Transverse colon (tissue), 4 donors: ENCODE data around the gene CEACAM19.

ENCODE experiments used
- CTCF ChIP-seq, 5 experiments: fragments of 200-600 bp in 3 of 5; fragments of 450-650 bp in 2 of 5; sonication (generic) in 3 of 5; IDR thresholded peaks; 1 replicate in 2 of 5; 2 replicates in 3 of 5; pipeline ENCODE4 v1.5.1; 2016 to 2017; ENCODE audit warnings: antibody characterized with exemption in 5 of 5, inconsistent platforms in 3 of 5, mild to moderate bottlenecking in 2 of 5, moderate library complexity in 1 of 5
- EP300 ChIP-seq: sonication (generic); formaldehyde crosslinking; IDR thresholded peaks from one replicate; pipeline ENCODE4 v1.6.1; 2017; ENCODE audit warnings: antibody characterized with exemption, low read depth
- POLR2A ChIP-seq: fragments of 450-650 bp; IDR thresholded peaks from one replicate; pipeline ENCODE4 v1.6.1; 2016; ENCODE audit warnings: antibody characterized with exemption, mild to moderate bottlenecking, moderate library complexity
- POLR2AphosphoS5 ChIP-seq, 3 donors: sonication (generic); formaldehyde crosslinking; IDR thresholded peaks; one replicate each; pipeline ENCODE4 v1.6.1; 2016; ENCODE audit warnings: antibody characterized with exemption in 3 of 3

GRCh38 chr19:44720945-44721344 is 49.7 kb downstream of the CEACAM19 start:
- TF ChIP-seq POLR2AphosphoS5 (IDR thresholded peaks at IDR 0.05) (no peak), POLR2A (no peak), CTCF (IDR thresholded peaks at IDR 0.05) (no peak), EP300 (no peak)
